A673 (cell line): ENCODE data around the gene TMC4. TPM values are rescaled to one million over a fixed set of nuclear protein-coding genes. Genes with fewer than 3 reads are reported as not detected.
"Not testable (repeated sequence)": the region's sequence is repeated elsewhere in the genome, so short reads cannot be mapped to it uniquely, and the experiment has no call there.

ENCODE experiments used
- BruUV-seq: library from RNA; stranded (reverse); fragments of 400-500 nt; replicated peaks from 2 replicates; lab custom pipeline; 2021; lab: Mats Ljungman, UMichigan
- CTCF ChIA-PET: fragments of 300-600 bp; sonication (Branson Sonifier 250); formaldehyde crosslinking; loops from one replicate; lab custom pipeline; 2022; ENCODE audit warnings: antibody characterized with exemption; lab: Charles Lee
- POLR2A ChIA-PET: fragments of 300-600 bp; sonication (Branson Sonifier 250); formaldehyde crosslinking; loops from one replicate; lab custom pipeline; 2022; ENCODE audit warnings: antibody characterized with exemption; ENCODE audit not compliant: low non-redundant PET; lab: Charles Lee
- DNase-seq: peaks from one replicate; pipeline ENCODE4 v3.0.0-alpha.2; 2015; ENCODE audit warnings: low spot score
- H3K27ac ChIP-seq: fragments of 200-600 bp; sonication (generic); 2 replicates; pipeline ENCODE4 v1.5.1; 2016; ENCODE audit warnings: mixed run types, low read depth, mild to moderate bottlenecking, mixed read lengths, antibody characterized with exemption, low read length; ENCODE audit not compliant: poor library complexity, severe bottlenecking
- H3K27me3 ChIP-seq: fragments of 200-600 bp; sonication (generic); replicated peaks from 2 replicates; pipeline ENCODE4 v1.6.1; 2017; ENCODE audit warnings: mixed run types, low read depth, mild to moderate bottlenecking, mixed read lengths, antibody characterized with exemption, low read length; ENCODE audit not compliant: insufficient read depth, poor library complexity
- H3K36me3 ChIP-seq: fragments of 200-600 bp; sonication (generic); 2 replicates; pipeline ENCODE4 v1.6.1; 2016; ENCODE audit warnings: mixed run types, mild to moderate bottlenecking, mixed read lengths, antibody characterized with exemption, low read length; ENCODE audit not compliant: insufficient read depth, poor library complexity, severe bottlenecking
- H3K4me1 ChIP-seq: fragments of 200-600 bp; sonication (generic); 2 replicates; pipeline ENCODE4 v1.6.1; 2017; ENCODE audit warnings: mixed run types, mild to moderate bottlenecking, mixed read lengths, antibody characterized with exemption, low read length; ENCODE audit not compliant: insufficient read depth, poor library complexity, severe bottlenecking
- H3K4me3 ChIP-seq: fragments of 200-600 bp; sonication (generic); 2 replicates; pipeline ENCODE4 v1.5.1; 2016; ENCODE audit warnings: low read depth, mixed run types, mild to moderate bottlenecking, mixed read lengths, low read length; ENCODE audit not compliant: poor library complexity, severe bottlenecking
- H3K9me3 ChIP-seq: fragments of 200-600 bp; sonication (generic); 2 replicates; pipeline ENCODE4 v1.6.1; 2016; ENCODE audit warnings: mixed run types, low read depth, mild to moderate bottlenecking, mixed read lengths, antibody characterized with exemption, low read length; ENCODE audit not compliant: poor library complexity, severe bottlenecking
- EZH2 ChIP-seq: fragments of 200-600 bp; sonication (generic); IDR thresholded peaks from 2 replicates; pipeline ENCODE4 v1.6.1; 2017; ENCODE audit warnings: borderline replicate concordance, low read depth, mild to moderate bottlenecking, mixed read lengths, antibody characterized with exemption, low read length; ENCODE audit not compliant: poor library complexity, severe bottlenecking
- intact Hi-C: fragments of 100-400 bp; cut with micrococcal nuclease; formaldehyde crosslinking; loops from one replicate; pipeline ENCODE4 v1.10.0; 2022; ENCODE audit not compliant: unreplicated experiment
- total RNA-seq: library from RNA; stranded (reverse); gene quantifications from 2 replicates; pipeline ENCODE4 v1.2.3, GENCODE V29; 2021
- TF ChIP-seq, protein P1 (sequence below): fragments of 300-800, 200-600 bp; sonication (generic); conservative IDR thresholded peaks from 2 replicates; pipeline ENCODE4 v1.5.1; 2017; ENCODE audit warnings: low read depth, mild to moderate bottlenecking, antibody characterized with exemption, low read length, moderate library complexity, mixed read lengths

Gene TMC4
- total RNA-seq, 1 experiment from 2014 or later = 0.58 TPM

DNA sequence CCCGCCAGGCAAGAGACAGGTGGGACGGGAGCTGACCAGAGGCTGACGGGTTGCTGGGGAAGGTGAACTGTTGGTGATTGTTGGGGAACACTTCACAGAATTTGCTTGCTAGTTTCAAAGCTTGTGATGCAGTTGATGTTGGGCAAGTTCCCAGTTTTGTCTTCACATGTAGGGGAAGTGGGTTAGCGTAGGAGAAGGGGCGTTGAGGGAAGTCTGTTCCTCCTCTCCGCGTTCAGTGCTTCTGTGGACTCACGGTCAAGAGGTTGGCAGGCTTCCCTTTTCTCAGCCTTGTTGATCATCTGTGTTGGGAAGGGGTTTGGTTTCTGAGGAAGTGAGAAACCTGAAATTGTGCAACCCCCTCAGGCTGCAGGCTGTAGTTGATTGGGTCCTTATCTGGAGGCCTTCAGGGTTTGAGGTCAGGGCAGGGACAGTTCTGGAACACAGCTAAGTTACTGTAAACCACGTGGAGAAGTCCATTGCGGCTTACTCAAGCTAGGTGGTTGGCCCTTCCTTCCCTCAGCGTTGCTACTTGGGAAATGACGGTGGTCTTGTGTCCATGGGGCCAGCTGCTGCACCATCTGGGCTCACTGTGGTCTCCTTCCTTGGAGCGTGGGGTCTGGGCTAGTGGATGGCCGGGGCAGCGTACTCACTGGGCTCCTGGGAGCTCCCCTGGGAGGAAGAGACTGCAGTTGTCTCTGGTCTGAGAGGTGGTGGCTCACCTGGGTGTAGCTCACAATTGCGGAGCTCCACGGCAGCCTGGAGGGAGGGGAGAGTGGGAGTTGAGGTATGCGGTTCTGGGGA, 35.2 kb upstream of the TMC4 start:
- no peak for TF ChIP-seq EZH2
- TF ChIP-seq, protein P1, sequence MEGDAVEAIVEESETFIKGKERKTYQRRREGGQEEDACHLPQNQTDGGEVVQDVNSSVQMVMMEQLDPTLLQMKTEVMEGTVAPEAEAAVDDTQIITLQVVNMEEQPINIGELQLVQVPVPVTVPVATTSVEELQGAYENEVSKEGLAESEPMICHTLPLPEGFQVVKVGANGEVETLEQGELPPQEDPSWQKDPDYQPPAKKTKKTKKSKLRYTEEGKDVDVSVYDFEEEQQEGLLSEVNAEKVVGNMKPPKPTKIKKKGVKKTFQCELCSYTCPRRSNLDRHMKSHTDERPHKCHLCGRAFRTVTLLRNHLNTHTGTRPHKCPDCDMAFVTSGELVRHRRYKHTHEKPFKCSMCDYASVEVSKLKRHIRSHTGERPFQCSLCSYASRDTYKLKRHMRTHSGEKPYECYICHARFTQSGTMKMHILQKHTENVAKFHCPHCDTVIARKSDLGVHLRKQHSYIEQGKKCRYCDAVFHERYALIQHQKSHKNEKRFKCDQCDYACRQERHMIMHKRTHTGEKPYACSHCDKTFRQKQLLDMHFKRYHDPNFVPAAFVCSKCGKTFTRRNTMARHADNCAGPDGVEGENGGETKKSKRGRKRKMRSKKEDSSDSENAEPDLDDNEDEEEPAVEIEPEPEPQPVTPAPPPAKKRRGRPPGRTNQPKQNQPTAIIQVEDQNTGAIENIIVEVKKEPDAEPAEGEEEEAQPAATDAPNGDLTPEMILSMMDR = no peak
- ChIA-PET POLR2A (interaction anchor here (0.6 kb wide), 1 partner anchor 708 kb away, joined by 7 read pairs; no protein-coding TSS in a partner anchor), CTCF (no interaction called here)
- Histone ChIP-seq H3K9me3 (no peaks in the 10 kb centered on the region), H3K4me3 (no peak overlapping the region), H3K4me1 (peaks cover 39% of the 10 kb centered on the region), H3K27ac (peak overlapping the region; percentile 13), H3K36me3 (peaks cover 55% of the 10 kb centered on the region), H3K27me3 (no peaks in the 10 kb centered on the region)
- intact Hi-C loops = no loop called here
- no peak for DNase-seq
- no TSS peak for BruUV-seq

GRCh38 chr19:54207676-54207982, 34.7 kb upstream of the TMC4 start:
- Histone ChIP-seq H3K9me3 (no peaks in the 10 kb centered on the region), H3K36me3 (peaks cover 61% of the 10 kb centered on the region), H3K4me3 (no peak overlapping the region), H3K27ac (peak overlapping the region; percentile 13), H3K27me3 (no peaks in the 10 kb centered on the region), H3K4me1 (peaks cover 44% of the 10 kb centered on the region)
- intact Hi-C loops = no loop called here
- no TSS peak for BruUV-seq
- ChIA-PET CTCF (no interaction called here), POLR2A (interaction anchor here (0.6 kb wide), 1 partner anchor 708 kb away, joined by 7 read pairs; no protein-coding TSS in a partner anchor)
- TF ChIP-seq EZH2 = no peak
- TF ChIP-seq, protein P1 = no peak
- DNase-seq = no peak

- BruUV-seq, POLR2A ChIA-PET, DNase-seq, H3K9me3 ChIP-seq, CTCF ChIA-PET, H3K27me3 ChIP-seq, intact Hi-C loops, H3K4me3 ChIP-seq, H3K27ac ChIP-seq: not testable (repeated sequence)
- peaks cover 49% of the 10 kb centered on the region for H3K4me1 ChIP-seq
- H3K36me3 ChIP-seq = peaks cover 65% of the 10 kb centered on the region
These were observed 34.2 kb upstream of the TMC4 start for GRCh38 chr19:54207193-54207592.

DNA sequence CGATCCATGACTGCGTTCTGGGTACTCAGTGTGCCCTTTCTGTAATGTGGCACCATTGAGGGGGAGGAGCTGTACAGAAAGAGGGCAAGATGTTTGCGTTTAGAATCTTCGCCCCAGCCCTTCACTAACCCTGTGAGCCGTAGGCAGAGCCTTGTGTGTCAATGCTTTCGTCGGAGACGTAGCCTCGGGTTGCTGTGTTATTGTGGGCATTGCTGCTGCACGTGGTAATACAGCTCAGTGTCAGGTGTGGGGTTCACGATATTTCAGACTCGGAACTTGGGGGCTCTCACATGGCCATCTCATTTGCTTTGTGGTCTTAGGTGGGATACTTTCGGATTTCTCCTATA, 33.8 kb upstream of the TMC4 start:
- H3K4me3 ChIP-seq = no peak overlapping the region
- ChIA-PET CTCF (no interaction called here), POLR2A (interaction anchor here (1.6 kb wide), 1 partner anchor 17 kb away, joined by 6 read pairs; the partner anchor contains the start of gene MBOAT7)
- H3K9me3 ChIP-seq = no peaks in the 10 kb centered on the region
- H3K27ac ChIP-seq = peak overlapping the region; percentile 21
- no TSS peak for BruUV-seq
- H3K27me3 ChIP-seq = no peaks in the 10 kb centered on the region
- intact Hi-C loops = no loop called here
- H3K36me3 ChIP-seq = peaks cover 69% of the 10 kb centered on the region
- peaks cover 52% of the 10 kb centered on the region for H3K4me1 ChIP-seq
- DNase-seq = no peak
- TF ChIP-seq, protein P1 = no peak
